Body of pancreas (tissue), 4 donors: ENCODE data around the gene CHST8.

ENCODE experiments used
- CTCF ChIP-seq, 7 experiments: fragments of 450-650 bp in 4 of 7; fragments of 200-600 bp in 3 of 7; sonication (generic) in 3 of 7; IDR thresholded peaks; one replicate each; pipeline ENCODE4 v1.5.1; 2016 to 2019; ENCODE audit warnings: antibody characterized with exemption in 7 of 7
- POLR2A ChIP-seq, 3 donors: fragments of 450-650 bp; IDR thresholded peaks; one replicate each; pipeline ENCODE4 v1.6.1; 2016; ENCODE audit warnings: antibody characterized with exemption in 3 of 3, mild to moderate bottlenecking in 2 of 3

- no peak for TF ChIP-seq CTCF (IDR thresholded peaks at IDR 0.05)
- TF ChIP-seq POLR2A (IDR thresholded peaks at IDR 0.05): no peak
These were observed 41.1 kb upstream of the CHST8 start for GRCh38 chr19:33580645-33581037.
